ENCODE data around the gene DMRTB1.

The DMRTB1 gene

DNA sequence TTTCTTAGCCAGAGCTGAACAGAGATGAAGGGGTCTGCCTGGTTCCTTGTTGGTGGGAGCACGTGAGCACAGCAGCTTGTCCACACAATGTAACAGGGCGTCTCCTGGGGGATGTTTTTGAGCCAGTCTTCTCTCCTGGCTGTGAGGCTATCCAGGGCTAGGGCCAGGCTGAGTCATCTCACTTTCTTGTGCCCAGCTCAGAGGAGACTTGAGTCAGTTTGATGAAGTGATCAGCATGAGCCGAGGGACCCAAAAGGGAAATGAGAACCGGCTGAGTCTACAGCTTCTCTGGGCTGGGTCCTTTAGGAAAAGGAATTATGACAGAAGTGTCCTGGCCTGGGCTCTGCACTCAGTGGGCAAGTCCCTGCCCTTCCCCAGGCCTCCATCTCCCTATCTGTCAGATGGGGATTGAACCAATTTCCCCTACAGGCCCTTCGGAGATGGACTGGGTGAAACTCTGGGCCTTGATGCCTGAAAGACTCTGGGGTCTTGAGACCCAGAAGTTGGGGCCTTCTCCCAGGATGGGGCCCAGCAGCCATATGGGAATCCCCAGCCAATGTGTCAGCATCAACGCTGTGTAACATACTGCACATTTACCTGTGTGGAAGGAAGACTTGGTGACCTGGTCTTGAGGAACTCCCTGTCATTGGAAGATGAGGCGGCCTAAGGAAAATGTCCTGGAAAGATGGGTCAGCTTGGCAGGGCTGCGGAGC is 36.6 kb downstream of the DMRTB1 start:
- no peak for DNase-seq (ENCODE audit: low read depth, low spot score)
- POLR2A ChIA-PET, result no interaction called here
- H3K4me3 ChIP-seq (ENCODE audit: low read depth, low read length), result no peak overlapping the region
- TF ChIP-seq, protein P1, sequence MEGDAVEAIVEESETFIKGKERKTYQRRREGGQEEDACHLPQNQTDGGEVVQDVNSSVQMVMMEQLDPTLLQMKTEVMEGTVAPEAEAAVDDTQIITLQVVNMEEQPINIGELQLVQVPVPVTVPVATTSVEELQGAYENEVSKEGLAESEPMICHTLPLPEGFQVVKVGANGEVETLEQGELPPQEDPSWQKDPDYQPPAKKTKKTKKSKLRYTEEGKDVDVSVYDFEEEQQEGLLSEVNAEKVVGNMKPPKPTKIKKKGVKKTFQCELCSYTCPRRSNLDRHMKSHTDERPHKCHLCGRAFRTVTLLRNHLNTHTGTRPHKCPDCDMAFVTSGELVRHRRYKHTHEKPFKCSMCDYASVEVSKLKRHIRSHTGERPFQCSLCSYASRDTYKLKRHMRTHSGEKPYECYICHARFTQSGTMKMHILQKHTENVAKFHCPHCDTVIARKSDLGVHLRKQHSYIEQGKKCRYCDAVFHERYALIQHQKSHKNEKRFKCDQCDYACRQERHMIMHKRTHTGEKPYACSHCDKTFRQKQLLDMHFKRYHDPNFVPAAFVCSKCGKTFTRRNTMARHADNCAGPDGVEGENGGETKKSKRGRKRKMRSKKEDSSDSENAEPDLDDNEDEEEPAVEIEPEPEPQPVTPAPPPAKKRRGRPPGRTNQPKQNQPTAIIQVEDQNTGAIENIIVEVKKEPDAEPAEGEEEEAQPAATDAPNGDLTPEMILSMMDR (IDR thresholded peaks at IDR 0.05; ENCODE audit: insufficient read depth, low read length, missing control alignments), result no peak
- CTCF ChIA-PET, result interaction anchor here (0.7 to 3.7 kb wide), 4 partner anchors 9 to 231 kb away, joined by 3 to 32 read pairs (median 4); no protein-coding TSS in a partner anchor

GRCh38 chr1:53498555-53499131 is 39.4 kb downstream of the DMRTB1 start:
- no peak overlapping the region for H3K4me3 ChIP-seq (ENCODE audit: low read depth, low read length)
- TF ChIP-seq, protein P1 (IDR thresholded peaks at IDR 0.05; ENCODE audit: insufficient read depth, low read length, missing control alignments), result no peak
- no peak for DNase-seq (ENCODE audit: low read depth, low spot score)
- ChIA-PET POLR2A (interaction anchor here (1.3 kb wide), 1 partner anchor 21 kb away, joined by 5 read pairs; no protein-coding TSS in a partner anchor), CTCF (interaction anchor here (1.0 to 1.9 kb wide), 6 partner anchors 9 to 380 kb away, joined by 3 to 9 read pairs (median 4); no protein-coding TSS in a partner anchor)

GRCh38 chr1:53499257-53500203 is 40.3 kb downstream of the DMRTB1 start:
- no peak for DNase-seq (ENCODE audit: low read depth, low spot score)
- no peak overlapping the region for H3K4me3 ChIP-seq (ENCODE audit: low read depth, low read length)
- TF ChIP-seq, protein P1 (IDR thresholded peaks at IDR 0.05; ENCODE audit: insufficient read depth, low read length, missing control alignments), result no peak
- ChIA-PET CTCF (interaction anchor here (1.0 to 1.9 kb wide), 3 partner anchors 8 to 15 kb away, joined by 3 to 6 read pairs (median 3); no protein-coding TSS in a partner anchor), POLR2A (interaction anchor here (1.3 kb wide), 1 partner anchor 20 kb away, joined by 5 read pairs; no protein-coding TSS in a partner anchor)

- POLR2A ChIA-PET, result no interaction called here
- no peak for DNase-seq (ENCODE audit: low read depth, low spot score)
- TF ChIP-seq, protein P1 (IDR thresholded peaks at IDR 0.05; ENCODE audit: insufficient read depth, low read length, missing control alignments), result no peak
- CTCF ChIA-PET, result no interaction called here
- no peak overlapping the region for H3K4me3 ChIP-seq (ENCODE audit: low read depth, low read length)
These were observed 41.2 kb downstream of the DMRTB1 start for GRCh38 chr1:53500204-53501064.

DNA sequence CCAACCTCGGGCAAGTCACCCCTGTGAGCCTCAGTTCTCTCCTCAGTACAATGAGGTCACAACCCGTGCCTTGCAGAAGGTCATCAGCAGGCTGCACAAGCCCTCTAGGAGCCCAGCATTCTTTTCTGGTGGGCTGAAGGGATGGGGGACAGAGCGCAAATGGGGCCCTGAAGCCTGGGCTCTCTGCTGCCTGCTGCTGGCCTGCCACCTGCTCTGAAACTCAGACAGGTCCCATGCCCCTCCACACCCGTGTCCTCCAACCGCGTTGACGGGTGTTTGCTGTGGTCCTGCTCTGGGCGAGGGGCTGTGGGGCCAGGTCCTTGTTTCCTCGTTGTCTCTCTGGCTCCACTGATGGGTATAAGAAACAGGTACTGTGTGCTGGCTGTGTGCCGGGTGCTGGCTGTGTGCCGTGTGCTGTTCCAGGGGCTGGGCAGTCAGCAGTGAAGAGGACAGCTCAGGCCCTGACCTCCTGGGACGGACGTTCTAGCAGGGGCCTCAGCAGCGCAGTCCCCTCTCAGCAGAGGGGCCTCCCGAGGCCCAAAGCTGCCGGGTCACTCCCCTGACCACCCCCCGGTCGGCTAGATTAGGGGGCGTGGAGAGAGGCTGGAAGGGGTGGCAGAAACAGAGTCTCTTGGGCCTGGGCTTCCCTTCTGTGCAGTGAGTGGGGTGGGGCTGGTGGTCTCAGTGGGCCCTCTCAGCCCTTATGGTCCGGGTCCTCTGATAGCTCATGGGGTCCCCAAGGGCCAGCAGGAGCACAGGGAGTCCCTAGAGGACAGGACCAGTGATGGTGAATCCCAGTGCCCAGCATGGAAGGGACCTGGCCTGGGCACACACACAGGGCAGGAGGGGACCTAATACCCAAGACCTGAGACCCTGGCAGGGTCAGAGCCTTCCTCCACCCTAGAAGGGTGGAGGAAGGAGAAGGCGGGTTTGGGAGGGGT is 42.1 kb downstream of the DMRTB1 start:
- DNase-seq (ENCODE audit: low read depth, low spot score), result no peak
- ChIA-PET POLR2A (no interaction called here), CTCF (no interaction called here)
- no peak overlapping the region for H3K4me3 ChIP-seq (ENCODE audit: low read depth, low read length)
- TF ChIP-seq, protein P1 (IDR thresholded peaks at IDR 0.05; ENCODE audit: insufficient read depth, low read length, missing control alignments), result no peak

All from AG04449 (cell line).